ENCODE data around the gene ADAMTS16.

The ADAMTS16 gene

DNA sequence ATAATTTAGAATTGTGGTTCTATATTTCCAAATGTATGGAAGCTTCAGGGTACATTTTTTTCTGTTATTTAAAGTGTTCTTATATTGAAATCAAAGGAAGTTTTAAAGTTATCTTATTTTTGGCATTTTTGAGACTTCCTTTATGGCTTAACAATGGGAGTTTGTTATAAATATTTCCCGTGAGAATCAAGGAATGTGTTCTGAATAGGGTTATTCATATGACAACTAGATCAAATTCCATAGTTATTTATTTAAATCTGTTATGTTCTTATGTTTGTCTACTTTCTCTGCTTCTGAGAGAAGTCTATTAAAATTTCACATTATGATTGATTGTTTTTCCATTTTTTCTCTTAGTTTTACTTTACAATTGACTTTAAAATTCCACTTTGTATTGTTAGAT lies 135.1 kb downstream of the ADAMTS16 start:
- H3K4me3 ChIP-seq (ENCODE audit: low read length), result no peak overlapping the region
- TF ChIP-seq, protein P1, sequence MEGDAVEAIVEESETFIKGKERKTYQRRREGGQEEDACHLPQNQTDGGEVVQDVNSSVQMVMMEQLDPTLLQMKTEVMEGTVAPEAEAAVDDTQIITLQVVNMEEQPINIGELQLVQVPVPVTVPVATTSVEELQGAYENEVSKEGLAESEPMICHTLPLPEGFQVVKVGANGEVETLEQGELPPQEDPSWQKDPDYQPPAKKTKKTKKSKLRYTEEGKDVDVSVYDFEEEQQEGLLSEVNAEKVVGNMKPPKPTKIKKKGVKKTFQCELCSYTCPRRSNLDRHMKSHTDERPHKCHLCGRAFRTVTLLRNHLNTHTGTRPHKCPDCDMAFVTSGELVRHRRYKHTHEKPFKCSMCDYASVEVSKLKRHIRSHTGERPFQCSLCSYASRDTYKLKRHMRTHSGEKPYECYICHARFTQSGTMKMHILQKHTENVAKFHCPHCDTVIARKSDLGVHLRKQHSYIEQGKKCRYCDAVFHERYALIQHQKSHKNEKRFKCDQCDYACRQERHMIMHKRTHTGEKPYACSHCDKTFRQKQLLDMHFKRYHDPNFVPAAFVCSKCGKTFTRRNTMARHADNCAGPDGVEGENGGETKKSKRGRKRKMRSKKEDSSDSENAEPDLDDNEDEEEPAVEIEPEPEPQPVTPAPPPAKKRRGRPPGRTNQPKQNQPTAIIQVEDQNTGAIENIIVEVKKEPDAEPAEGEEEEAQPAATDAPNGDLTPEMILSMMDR (IDR thresholded peaks at IDR 0.05; ENCODE audit: insufficient read depth, low read depth, low read length, missing control alignments), result no peak
- DNase-seq (ENCODE audit: low read depth), result no peak

DNA sequence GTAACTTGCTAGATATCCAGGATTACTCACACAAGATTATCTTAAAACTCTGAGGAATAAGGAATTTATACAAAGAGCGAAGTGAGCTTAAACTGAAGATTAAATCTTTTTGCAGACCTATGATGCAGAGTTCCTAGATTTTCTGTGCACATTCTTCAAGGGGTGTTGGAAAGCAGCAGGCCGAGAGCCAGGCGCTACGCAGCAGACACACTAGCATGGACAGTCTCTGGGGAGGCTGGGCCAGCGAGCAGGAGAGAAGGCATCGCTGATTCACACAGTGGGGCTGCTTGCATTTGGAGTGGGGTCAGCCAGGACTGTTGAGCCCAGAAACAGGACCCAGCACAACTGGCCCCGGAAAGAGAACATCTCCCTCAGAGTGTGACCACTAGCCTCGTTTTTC lies 136.3 kb downstream of the ADAMTS16 start:
- H3K4me3 ChIP-seq (ENCODE audit: low read length), result no peak overlapping the region
- TF ChIP-seq, protein P1 (IDR thresholded peaks at IDR 0.05; ENCODE audit: insufficient read depth, low read depth, low read length, missing control alignments), result no peak
- DNase-seq (ENCODE audit: low read depth), result no peak

DNA sequence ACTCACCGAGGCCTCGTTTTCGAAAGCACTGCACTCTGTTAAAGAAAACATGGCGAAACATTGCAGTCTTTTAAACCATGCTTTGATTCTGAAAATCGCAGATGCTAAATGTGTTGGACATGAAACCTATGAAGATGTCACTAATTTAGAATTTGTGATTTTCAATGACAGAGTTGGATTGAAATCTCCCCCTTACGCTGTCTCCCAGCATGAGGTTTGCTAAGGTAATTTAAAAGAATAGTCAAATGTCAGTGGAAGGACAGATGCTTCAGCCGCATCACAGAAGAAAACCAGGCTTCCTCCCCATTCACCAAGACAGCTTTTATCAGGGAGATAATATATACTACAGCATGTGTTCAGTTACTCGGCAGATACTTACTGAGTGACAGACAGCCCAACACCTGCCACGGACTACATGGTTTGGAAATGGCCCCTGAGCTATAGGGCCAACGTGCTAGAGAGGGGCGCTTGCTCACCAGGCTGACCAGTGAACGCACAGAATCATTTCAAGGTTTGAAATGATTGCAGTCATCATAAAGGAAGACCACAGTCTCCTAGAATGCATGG lies 136.9 kb downstream of the ADAMTS16 start:
- no peak overlapping the region for H3K4me3 ChIP-seq (ENCODE audit: low read length)
- DNase-seq (ENCODE audit: low read depth), result no peak
- TF ChIP-seq, protein P1 (IDR thresholded peaks at IDR 0.05; ENCODE audit: insufficient read depth, low read depth, low read length, missing control alignments), result no peak

DNA sequence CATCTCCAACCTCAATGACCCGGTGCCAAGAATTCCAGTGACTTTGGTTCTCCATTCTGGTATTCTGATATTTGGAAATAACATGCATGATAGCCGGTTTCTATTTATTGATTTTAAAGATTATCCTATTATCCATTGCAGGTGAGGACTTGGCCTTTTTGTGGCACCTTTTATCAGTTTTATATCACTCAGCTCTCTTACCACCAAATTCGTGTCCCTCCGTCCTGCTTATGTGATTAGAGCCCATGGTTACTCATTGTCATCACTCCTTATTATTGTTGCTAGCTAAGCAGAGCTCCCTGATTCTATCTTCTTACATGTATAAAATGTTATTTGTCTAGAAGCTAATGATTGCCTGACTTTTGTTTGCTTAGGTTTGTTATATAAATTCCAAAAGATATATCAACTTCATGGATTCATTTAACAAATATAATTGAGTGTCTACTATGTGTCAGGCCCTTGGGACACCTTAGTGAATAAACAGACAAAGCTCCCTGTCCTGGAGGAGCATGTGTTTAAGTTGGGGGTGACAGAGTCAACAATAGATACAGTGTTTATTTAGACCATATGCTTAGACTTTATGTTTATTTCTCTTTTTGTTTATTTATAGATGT lies 138.2 kb downstream of the ADAMTS16 start:
- no peak overlapping the region for H3K4me3 ChIP-seq (ENCODE audit: low read length)
- DNase-seq (ENCODE audit: low read depth), result no peak
- TF ChIP-seq, protein P1 (IDR thresholded peaks at IDR 0.05; ENCODE audit: insufficient read depth, low read depth, low read length, missing control alignments), result no peak

DNA sequence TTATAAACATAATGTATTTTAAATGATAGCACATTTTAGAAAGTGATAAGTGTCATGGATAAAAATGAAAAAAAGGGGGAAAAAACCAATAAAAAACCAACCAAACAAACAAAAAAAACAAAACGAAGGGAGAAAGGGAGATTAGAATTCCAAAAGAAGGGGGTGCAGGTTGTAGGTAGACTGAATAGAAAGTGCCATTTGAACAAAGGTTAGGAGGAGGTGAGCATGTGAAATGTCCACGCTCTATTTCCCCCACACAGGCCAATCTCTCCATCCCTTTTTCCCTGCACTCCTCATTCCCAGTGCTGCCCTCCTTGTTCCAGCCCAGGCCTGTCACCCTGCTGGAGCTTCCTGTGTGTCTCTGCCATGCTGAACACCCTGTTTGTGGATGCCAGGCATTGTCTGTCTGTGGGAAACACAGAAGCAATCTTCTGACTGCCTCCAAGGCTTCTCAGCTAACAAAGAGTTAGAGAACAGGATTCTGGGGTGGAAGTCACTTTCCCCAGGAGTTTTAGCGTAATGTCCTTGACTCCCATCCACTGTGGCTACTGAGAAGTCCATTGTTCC lies 138.8 kb downstream of the ADAMTS16 start:
- no peak overlapping the region for H3K4me3 ChIP-seq (ENCODE audit: low read length)
- DNase-seq (ENCODE audit: low read depth), result no peak
- TF ChIP-seq, protein P1 (IDR thresholded peaks at IDR 0.05; ENCODE audit: insufficient read depth, low read depth, low read length, missing control alignments), result no peak

DNA sequence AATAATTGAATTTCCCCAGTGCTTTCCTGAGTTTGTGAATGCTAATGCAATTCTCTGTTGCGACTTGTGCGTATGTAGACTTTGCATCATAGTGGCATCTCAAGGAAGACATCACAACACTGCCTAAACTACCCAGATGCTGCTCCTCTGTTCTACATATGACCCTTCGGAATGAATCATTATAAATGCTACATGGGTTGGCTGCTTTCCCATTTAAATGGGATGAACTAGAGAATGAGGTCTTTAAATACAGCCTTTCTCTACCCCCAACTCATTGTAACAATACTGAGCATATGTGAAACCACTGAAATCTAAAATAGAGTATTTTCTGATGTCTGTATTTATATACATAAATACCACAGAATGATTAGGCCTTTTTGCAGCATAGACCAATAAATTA lies 145.8 kb downstream of the ADAMTS16 start:
- DNase-seq (ENCODE audit: low read depth), result no peak
- H3K4me3 ChIP-seq (ENCODE audit: low read length), result no peak overlapping the region
- TF ChIP-seq, protein P1 (IDR thresholded peaks at IDR 0.05; ENCODE audit: insufficient read depth, low read depth, low read length, missing control alignments), result no peak

DNA sequence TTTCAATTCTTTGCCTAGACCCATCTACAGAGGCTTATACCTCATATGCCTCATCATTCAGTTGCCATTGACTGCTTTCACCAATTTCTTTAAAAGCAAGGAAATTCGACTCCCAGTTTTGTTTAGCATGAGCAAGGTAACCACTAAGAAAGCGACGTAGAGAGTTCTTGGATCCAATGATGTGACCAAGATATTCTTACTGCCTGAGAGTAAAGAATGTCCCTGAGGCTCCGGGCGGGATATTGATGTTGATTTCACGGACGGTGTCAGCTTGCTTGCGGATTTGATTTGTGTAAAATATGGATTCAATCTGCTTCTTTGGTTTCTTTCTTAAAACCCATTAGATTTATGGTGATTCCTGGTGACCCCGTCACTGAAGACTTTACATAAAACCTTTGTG lies 147.3 kb downstream of the ADAMTS16 start:
- TF ChIP-seq, protein P1 (IDR thresholded peaks at IDR 0.05; ENCODE audit: insufficient read depth, low read depth, low read length, missing control alignments), result no peak
- DNase-seq (ENCODE audit: low read depth), result no peak
- H3K4me3 ChIP-seq (ENCODE audit: low read length), result no peak overlapping the region
